ENCODE results near the gene UQCRFS1.
"Not testable (repeated sequence)": the region's sequence is repeated elsewhere in the genome, so short reads cannot be mapped to it uniquely, and the experiment has no call there.

UQCRFS1 gene

DNA sequence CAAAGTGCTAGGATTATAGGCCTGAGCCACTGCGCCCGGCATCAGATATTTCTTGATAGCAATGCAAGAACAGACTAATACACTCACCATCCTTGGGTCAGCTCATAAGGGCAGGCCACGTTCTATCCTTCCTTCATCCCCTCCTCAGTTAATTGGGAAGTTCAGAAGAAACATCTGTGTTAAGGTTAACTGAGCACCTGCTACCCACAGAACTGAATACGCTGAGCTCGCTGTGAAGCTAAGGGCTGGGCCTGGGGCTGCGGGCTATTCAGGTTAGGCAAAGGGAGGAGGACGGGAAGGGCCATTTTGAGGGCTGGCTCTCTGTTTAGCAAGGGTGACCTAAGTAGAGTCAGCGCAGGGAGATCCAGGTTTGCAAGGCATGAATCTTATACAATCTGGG is 43.0 kb upstream of the UQCRFS1 start:
- TF ChIP-seq, protein P1, sequence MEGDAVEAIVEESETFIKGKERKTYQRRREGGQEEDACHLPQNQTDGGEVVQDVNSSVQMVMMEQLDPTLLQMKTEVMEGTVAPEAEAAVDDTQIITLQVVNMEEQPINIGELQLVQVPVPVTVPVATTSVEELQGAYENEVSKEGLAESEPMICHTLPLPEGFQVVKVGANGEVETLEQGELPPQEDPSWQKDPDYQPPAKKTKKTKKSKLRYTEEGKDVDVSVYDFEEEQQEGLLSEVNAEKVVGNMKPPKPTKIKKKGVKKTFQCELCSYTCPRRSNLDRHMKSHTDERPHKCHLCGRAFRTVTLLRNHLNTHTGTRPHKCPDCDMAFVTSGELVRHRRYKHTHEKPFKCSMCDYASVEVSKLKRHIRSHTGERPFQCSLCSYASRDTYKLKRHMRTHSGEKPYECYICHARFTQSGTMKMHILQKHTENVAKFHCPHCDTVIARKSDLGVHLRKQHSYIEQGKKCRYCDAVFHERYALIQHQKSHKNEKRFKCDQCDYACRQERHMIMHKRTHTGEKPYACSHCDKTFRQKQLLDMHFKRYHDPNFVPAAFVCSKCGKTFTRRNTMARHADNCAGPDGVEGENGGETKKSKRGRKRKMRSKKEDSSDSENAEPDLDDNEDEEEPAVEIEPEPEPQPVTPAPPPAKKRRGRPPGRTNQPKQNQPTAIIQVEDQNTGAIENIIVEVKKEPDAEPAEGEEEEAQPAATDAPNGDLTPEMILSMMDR (IDR thresholded peaks at IDR 0.05; ENCODE audit: borderline replicate concordance, insufficient read depth, low read depth, low read length) = no peak

DNA sequence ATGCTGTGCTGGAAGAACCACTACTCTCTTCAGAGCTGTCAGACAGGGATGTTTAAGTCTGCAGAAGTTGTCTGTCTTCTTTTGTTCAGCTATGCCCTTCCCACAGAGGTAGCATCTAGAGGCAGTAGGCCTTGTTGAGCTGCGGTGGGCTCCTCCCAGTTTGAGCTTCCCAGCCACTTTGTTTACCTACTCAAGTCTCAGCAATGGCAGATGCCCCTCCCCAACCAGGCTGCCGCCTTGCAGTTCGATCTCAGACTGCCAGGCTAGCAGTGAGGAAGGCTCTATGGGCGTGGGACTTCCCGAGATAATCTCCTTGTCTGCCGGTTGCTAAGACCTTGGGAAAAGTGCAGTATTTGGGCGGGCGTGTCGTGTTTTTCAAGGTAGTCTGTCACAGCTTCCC is 42.1 kb upstream of the UQCRFS1 start:
- no peak overlapping the region for H3K4me3 ChIP-seq (ENCODE audit: low read depth, low read length)
- TF ChIP-seq, protein P1 (IDR thresholded peaks at IDR 0.05; ENCODE audit: borderline replicate concordance, insufficient read depth, low read depth, low read length) = no peak

More for the DNA sequence above, 43.0 kb upstream of the UQCRFS1 start:
- H3K4me3 ChIP-seq (ENCODE audit: low read depth, low read length) = no peak overlapping the region

DNA sequence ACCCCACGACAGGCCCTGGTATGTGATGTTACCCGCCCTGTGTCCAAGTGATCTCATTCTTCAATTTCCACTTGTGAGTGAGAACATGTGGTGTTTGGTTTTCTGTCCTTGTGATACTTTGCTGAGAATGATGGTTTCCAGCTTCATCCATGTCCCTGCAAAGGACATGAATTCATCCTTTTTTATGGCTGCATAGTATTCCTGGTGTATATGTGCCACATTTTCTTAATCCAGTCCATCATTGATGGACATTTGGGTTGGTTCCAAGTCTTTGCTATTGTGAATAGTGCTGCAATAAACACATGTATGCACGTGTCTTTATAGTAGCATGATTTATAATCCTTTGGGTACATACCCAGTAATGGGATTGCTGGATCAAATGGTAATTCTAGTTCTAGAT is 36.8 kb upstream of the UQCRFS1 start:
- not testable (repeated sequence) for H3K4me3 ChIP-seq (ENCODE audit: low read depth, low read length)

DNA sequence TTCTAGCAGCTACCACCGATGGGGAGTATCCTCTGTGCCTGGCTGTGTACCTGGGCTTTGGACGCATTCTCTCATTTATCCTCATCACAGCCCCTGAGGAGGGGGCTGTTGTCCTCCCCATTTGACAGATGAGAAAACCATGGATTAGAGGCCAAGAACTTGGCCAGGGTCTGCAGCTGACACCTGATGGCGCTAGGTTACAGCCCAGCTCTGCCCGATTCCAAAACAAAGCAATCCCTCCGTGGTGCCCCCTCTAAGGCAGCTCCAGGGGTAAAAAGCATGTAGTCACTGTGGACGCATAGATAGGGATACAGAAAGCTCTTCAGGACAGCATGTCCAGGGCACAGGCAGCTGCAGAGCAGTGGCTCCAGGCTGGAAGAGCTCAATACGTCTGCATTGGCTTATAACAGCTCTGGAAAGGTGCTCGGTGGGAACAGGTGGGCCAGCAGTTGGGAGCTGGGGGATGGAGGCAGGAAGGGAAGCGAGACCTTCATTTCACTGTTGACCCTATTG is 35.4 kb upstream of the UQCRFS1 start:
- no peak overlapping the region for H3K4me3 ChIP-seq (ENCODE audit: low read depth, low read length)
- TF ChIP-seq, protein P1 (IDR thresholded peaks at IDR 0.05; ENCODE audit: borderline replicate concordance, insufficient read depth, low read depth, low read length) = no peak

DNA sequence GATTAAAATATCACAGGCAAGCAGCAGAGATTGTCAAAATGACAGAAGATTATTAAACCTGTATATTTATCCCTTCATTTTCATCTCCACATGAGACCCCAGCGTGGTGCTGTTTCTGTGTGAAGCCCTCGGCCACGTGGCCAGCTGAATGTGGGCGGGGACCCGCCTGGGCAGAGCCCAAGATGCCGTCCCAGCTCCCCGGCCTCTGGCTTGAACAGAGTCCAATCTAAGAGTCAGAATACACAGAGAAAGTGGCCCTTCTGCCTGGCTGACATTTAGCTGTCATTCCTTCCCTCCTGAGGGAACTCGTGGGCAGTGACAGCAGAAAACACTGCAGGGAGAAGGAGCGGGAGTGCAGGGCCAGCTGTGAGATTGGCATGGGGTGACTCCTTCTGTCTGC is 34.9 kb upstream of the UQCRFS1 start:
- no peak overlapping the region for H3K4me3 ChIP-seq (ENCODE audit: low read depth, low read length)
- TF ChIP-seq, protein P1 (IDR thresholded peaks at IDR 0.05; ENCODE audit: borderline replicate concordance, insufficient read depth, low read depth, low read length) = no peak

DNA sequence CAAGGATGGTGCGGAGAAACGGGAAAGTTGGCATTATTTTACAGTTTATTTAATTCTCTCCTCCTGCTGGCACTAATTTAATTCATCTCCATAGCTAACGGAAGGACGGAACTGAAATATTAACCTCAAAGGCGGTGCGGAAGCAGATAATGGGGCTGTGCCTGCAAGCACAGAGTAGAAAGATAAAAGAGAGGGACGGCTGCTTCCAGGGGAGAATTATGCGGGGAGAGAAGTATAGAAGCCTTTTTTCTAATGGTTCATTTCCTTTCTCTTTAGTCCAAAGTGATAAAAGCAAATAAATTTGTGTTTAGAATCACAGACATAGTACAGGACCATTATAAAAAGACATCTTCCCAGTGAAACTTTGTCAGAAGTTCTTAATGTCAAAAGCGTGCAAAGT is 34.5 kb upstream of the UQCRFS1 start:
- H3K4me3 ChIP-seq (ENCODE audit: low read depth, low read length) = no peak overlapping the region
- TF ChIP-seq, protein P1 (IDR thresholded peaks at IDR 0.05; ENCODE audit: borderline replicate concordance, insufficient read depth, low read depth, low read length) = no peak

DNA sequence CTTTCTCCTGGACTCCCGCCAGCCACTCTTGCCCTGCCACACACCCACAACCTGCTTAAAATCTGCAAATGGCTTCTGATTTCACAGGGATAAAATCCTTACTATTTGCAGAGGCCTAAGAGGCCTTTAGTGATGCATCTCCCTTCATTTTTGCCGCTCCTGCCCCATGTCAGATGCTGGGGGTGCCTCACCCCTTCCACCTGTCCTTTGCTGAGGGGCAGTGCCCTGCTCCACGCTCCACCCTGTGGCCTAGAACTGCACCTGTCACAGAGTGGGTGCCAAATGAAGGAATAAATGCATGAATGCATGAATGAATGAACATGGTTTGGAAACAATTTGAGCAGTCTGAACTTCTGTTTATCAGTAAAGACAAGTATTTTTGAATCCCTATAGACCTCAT is 34.1 kb upstream of the UQCRFS1 start:
- TF ChIP-seq, protein P1 (IDR thresholded peaks at IDR 0.05; ENCODE audit: borderline replicate concordance, insufficient read depth, low read depth, low read length) = no peak
- no peak overlapping the region for H3K4me3 ChIP-seq (ENCODE audit: low read depth, low read length)

DNA sequence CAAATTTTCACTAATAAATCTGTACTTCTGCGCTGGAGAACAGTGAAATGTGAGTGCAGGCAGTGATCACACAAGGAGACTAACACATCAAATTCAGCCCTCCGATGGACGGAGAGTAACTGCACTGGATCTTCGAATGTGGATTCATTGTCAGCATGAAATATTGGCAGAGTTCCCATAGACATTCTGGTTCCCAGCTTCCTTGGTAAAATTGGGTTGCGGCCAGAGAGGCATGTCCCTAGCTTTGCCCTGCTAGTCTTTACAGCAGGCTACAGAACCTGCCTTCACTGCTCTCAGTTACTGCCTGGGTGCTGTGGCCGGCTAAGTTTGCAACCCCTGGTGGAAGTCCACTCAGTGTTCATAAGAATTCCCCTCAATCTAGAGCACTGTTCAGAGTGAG is 32.3 kb upstream of the UQCRFS1 start:
- TF ChIP-seq, protein P1 (IDR thresholded peaks at IDR 0.05; ENCODE audit: borderline replicate concordance, insufficient read depth, low read depth, low read length) = no peak
- no peak overlapping the region for H3K4me3 ChIP-seq (ENCODE audit: low read depth, low read length)
